H9 (cell line): ENCODE measurements around the gene HNRNPU. TPM values are rescaled to one million over a fixed set of nuclear protein-coding genes. Genes with fewer than 3 reads are reported as not detected.

Source experiments
- DNase-seq: peaks from one replicate; pipeline ENCODE4 v3.0.0-alpha.2; 2017
- H2AFZ ChIP-seq: one replicate; pipeline ENCODE4 v1.6.1; 2013; ENCODE audit warnings: mild to moderate bottlenecking, low read length, control low read depth, moderate library complexity
- H2AK5ac ChIP-seq: 2 replicates; pipeline ENCODE4 v1.6.1; 2013; ENCODE audit warnings: low read length, control low read depth, mixed read lengths; ENCODE audit not compliant: insufficient read length
- H2BK120ac ChIP-seq: one replicate; pipeline ENCODE4 v1.6.1; 2013; ENCODE audit warnings: low read depth, mild to moderate bottlenecking, low read length, control low read depth, inconsistent platforms; ENCODE audit not compliant: poor library complexity, severe bottlenecking
- H2BK12ac ChIP-seq: 2 replicates; pipeline ENCODE4 v1.6.1; 2013; ENCODE audit warnings: low read length, control low read depth, mixed read lengths, low read depth; ENCODE audit not compliant: insufficient read length
- H2BK15ac ChIP-seq: 2 replicates; pipeline ENCODE4 v1.6.1; 2013; ENCODE audit warnings: low read depth, low read length, control low read depth
- H2BK20ac ChIP-seq: one replicate; pipeline ENCODE4 v1.6.1; 2013; ENCODE audit warnings: low read depth, mild to moderate bottlenecking, low read length, control low read depth, inconsistent platforms; ENCODE audit not compliant: poor library complexity, severe bottlenecking
- H2BK5ac ChIP-seq: 2 replicates; pipeline ENCODE4 v1.6.1; 2013; ENCODE audit warnings: low read length, control low read depth, mixed read lengths; ENCODE audit not compliant: insufficient read length
- H3K14ac ChIP-seq: 2 replicates; pipeline ENCODE4 v1.6.1; 2013; ENCODE audit warnings: low read length, control low read depth; ENCODE audit not compliant: insufficient read depth
- H3K18ac ChIP-seq: 2 replicates; pipeline ENCODE4 v1.6.1; 2013; ENCODE audit warnings: low read depth, mild to moderate bottlenecking, mixed read lengths, low read length, control low read depth; ENCODE audit not compliant: insufficient read length
- H3K23ac ChIP-seq: 2 replicates; pipeline ENCODE4 v1.6.1; 2013; ENCODE audit warnings: low read length, control low read depth, mixed read lengths, low read depth; ENCODE audit not compliant: insufficient read length
- H3K23me2 ChIP-seq: 2 replicates; pipeline ENCODE4 v1.6.1; 2013; ENCODE audit warnings: low read depth, mild to moderate bottlenecking, mixed read lengths, low read length, control low read depth; ENCODE audit not compliant: insufficient read length, poor library complexity, severe bottlenecking
- H3K27ac ChIP-seq: 2 replicates; pipeline ENCODE4 v1.5.1; 2013; ENCODE audit warnings: low read length, control low read depth, mixed read lengths, low read depth; ENCODE audit not compliant: insufficient read length
- H3K27me3 ChIP-seq: 2 replicates; pipeline ENCODE4 v1.6.1; 2013; ENCODE audit warnings: low read length, control low read depth, inconsistent platforms; ENCODE audit not compliant: insufficient read depth
- H3K4ac ChIP-seq: 2 replicates; pipeline ENCODE4 v1.6.1; 2013; ENCODE audit warnings: low read depth, mild to moderate bottlenecking, control low read depth, inconsistent platforms, low read length, moderate library complexity
- H3K4me1 ChIP-seq: 2 replicates; pipeline ENCODE4 v1.6.1; 2013; ENCODE audit warnings: low read length, control low read depth, inconsistent platforms; ENCODE audit not compliant: insufficient read depth
- H3K4me2 ChIP-seq: 2 replicates; pipeline ENCODE4 v1.6.1; 2013; ENCODE audit warnings: low read length, control low read depth, mixed read lengths; ENCODE audit not compliant: insufficient read length, insufficient read depth
- H3K56ac ChIP-seq: 2 replicates; pipeline ENCODE4 v1.6.1; 2013; ENCODE audit warnings: low read depth, mild to moderate bottlenecking, mixed read lengths, low read length, control low read depth; ENCODE audit not compliant: insufficient read length
- H3K79me1 ChIP-seq: 2 replicates; pipeline ENCODE4 v1.6.1; 2013; ENCODE audit warnings: low read depth, mild to moderate bottlenecking, moderate library complexity, low read length, control low read depth, inconsistent platforms; ENCODE audit not compliant: insufficient read depth, poor library complexity, severe bottlenecking
- H3K79me2 ChIP-seq: 2 replicates; pipeline ENCODE4 v1.6.1; 2013; ENCODE audit warnings: low read length, control low read depth, inconsistent platforms; ENCODE audit not compliant: insufficient read depth
- H3K9ac ChIP-seq: 2 replicates; pipeline ENCODE4 v1.6.1; 2013; ENCODE audit warnings: low read length, control low read depth, mixed read lengths; ENCODE audit not compliant: insufficient read length; ENCODE audit errors: extremely low read depth
- H3K9me3 ChIP-seq: one replicate; pipeline ENCODE4 v1.6.1; 2013; ENCODE audit warnings: low read depth, low read length, inconsistent platforms; ENCODE audit not compliant: control insufficient read depth
- H3T11ph ChIP-seq: one replicate; pipeline ENCODE4 v1.6.1; 2013; ENCODE audit warnings: mild to moderate bottlenecking, low read length, control low read depth, inconsistent platforms
- H4K20me1 ChIP-seq: one replicate; pipeline ENCODE4 v1.6.1; 2013; ENCODE audit not compliant: control insufficient read depth, insufficient read length, insufficient read depth
- H4K5ac ChIP-seq: 2 replicates; pipeline ENCODE4 v1.6.1; 2013; ENCODE audit warnings: low read depth, mild to moderate bottlenecking, mixed read lengths, low read length, control low read depth; ENCODE audit not compliant: insufficient read length
- H4K8ac ChIP-seq: replicated peaks from 2 replicates; pipeline ENCODE4 v1.6.1; 2013; ENCODE audit warnings: low read length, control low read depth, mixed read lengths, low read depth; ENCODE audit not compliant: insufficient read length
- H4K91ac ChIP-seq: 2 replicates; pipeline ENCODE4 v1.6.1; 2013; ENCODE audit warnings: low read depth, mild to moderate bottlenecking, moderate library complexity, mixed read lengths, low read length, control low read depth; ENCODE audit not compliant: insufficient read length
- H3K27ac Mint-ChIP-seq, 3 experiments: 2 replicates in 2 of 3; 3 replicates in 1 of 3; pipeline ENCODE4 v1.8.0; 2020 to 2021; ENCODE audit warnings: mixed read lengths in 3 of 3, mild to moderate bottlenecking in 1 of 3, moderate library complexity in 1 of 3
- H3K27me3 Mint-ChIP-seq: 2 replicates; pipeline ENCODE4 v1.8.0; 2021; ENCODE audit warnings: low read depth, mild to moderate bottlenecking, moderate library complexity, mixed read lengths
- H3K36me3 Mint-ChIP-seq, 3 experiments: 2 replicates in 2 of 3; 3 replicates in 1 of 3; pipeline ENCODE4 v1.8.0; 2020 to 2021; ENCODE audit warnings: low read depth in 3 of 3, mixed read lengths in 3 of 3; ENCODE audit not compliant: insufficient read depth in 1 of 3
- H3K4me1 Mint-ChIP-seq, 2 experiments: 2 replicates each; pipeline ENCODE4 v1.8.0; 2020; ENCODE audit warnings: mixed read lengths in 2 of 2
- H3K4me3 Mint-ChIP-seq, 2 experiments: 2 replicates in 1 of 2; 3 replicates in 1 of 2; pipeline ENCODE4 v1.8.0; 2020 to 2021; ENCODE audit warnings: mild to moderate bottlenecking in 2 of 2, mixed read lengths in 2 of 2, moderate library complexity in 1 of 2
- H3K9me3 Mint-ChIP-seq, 2 experiments: 2 replicates in 1 of 2; 3 replicates in 1 of 2; pipeline ENCODE4 v1.8.0; 2020; ENCODE audit warnings: mild to moderate bottlenecking in 2 of 2, mixed read lengths in 2 of 2, moderate library complexity in 1 of 2
- CTCF ChIP-seq: fragments of 200-600 bp; sonication (generic); conservative IDR thresholded peaks from 3 replicates; pipeline ENCODE4 v1.8.0; 2021; ENCODE audit warnings: antibody characterized with exemption, mild to moderate bottlenecking
- WGBS: extraction: QIAGEN DNeasy Blood & Tissue Kit; methylation state at CpG from one replicate; pipeline ENCODE4 v1.1.7; 2013; ENCODE audit warnings: missing lambda C conversion rate, low lambda C conversion rate, mixed read lengths; ENCODE audit not compliant: insufficient read length; ENCODE audit errors: extremely low coverage; 5-methylcytosine and 5-hydroxymethylcytosine counted together
- total RNA-seq: library from RNA; stranded (reverse); gene quantifications from 2 replicates; pipeline ENCODE4 v1.2.1, GENCODE V29; 2021

The HNRNPU gene
- total RNA-seq, 1 experiment from 2014 or later: 657 TPM

DNA sequence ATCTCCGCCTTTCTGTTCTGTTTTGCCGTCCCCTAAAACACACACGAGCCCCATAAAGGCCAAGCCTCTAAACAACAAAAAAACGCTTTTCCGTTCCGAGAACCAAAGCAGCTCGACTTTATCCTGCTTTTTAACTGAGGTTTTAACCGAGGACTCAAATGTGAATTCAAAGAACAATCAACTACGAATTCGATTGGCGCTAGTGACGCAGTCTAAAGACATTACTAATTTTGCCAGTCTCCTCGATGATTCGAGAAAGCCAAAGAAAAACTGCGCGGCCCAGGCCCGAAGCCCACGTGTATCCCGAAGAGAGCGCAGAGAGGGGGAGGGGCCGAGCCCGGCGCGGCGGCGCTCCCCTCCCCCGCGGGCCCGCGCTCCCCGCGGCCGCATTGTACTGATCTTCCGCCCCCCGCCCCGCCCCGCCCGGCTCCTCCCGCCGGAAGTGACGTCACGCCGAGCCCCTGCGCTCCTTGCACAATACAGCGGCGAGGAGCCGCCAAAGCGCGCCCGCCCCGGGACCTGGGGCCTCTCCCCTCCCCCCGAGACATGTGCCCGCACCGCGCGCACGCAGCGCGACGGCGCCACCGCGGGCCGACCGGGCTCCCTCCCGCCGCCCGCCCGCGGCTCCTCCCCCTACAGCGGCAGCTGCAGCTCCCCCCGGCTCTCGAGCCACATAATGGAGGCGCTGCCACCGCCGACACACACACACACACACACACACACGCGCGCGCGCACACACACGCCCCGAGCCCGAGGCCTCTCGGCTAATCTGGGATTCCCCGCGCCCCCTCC lies 1.4 kb downstream of the HNRNPU start:
- Histone ChIP-seq H3K14ac (peak overlapping the region; percentile 99; the same call in 1 of the 2 replicates), H2BK12ac (no peak overlapping the region), H2BK20ac (no peak overlapping the region), H4K5ac (peak overlapping the region; percentile 1), H2BK15ac (no peak overlapping the region; the same call in 1 of the 2 replicates), H3K79me2 (peaks cover 41% of the 10 kb centered on the region), H3K9me3 (no peaks in the 10 kb centered on the region), H3K56ac (no peak overlapping the region), H2AFZ (no peak overlapping the region), H3K27ac (peak overlapping the region; percentile 94), H3K79me1 (peaks cover 3% of the 10 kb centered on the region), H3K4me2 (peak overlapping the region; percentile 98), H3K23ac (peak overlapping the region; percentile 2), H2AK5ac (no peak overlapping the region), H3K27me3 (no peaks in the 10 kb centered on the region), H2BK120ac (no peak overlapping the region), H4K20me1 (no peaks in the 10 kb centered on the region), H3K4ac (no peak overlapping the region), H3K4me1 (no peaks in the 10 kb centered on the region), H3K18ac (peak overlapping the region; percentile 51), H3T11ph (peak overlapping the region; percentile 1), H3K9ac (peak overlapping the region; percentile 99), H2BK5ac (no peak overlapping the region), H3K23me2 (peaks cover 14% of the 10 kb centered on the region), H4K91ac (no peak overlapping the region), H4K8ac (no peak overlapping the region)
- H3K36me3 Mint-ChIP-seq: peaks cover 50 to 55% (median 55%) of the 10 kb centered on the region in 3 experiments
- peaks cover 27 to 41% of the 10 kb centered on the region in 2 experiments for H3K4me1 Mint-ChIP-seq
- peak; percentile 95 for DNase-seq
- peak overlapping the region; percentile 92 to 96 for H3K4me3 Mint-ChIP-seq
- H3K27me3 Mint-ChIP-seq: peaks cover 2% of the 10 kb centered on the region; the same call in 1 of the 2 replicates
- WGBS: no CpG with 5 or more reads among the region's 87 CpGs
- peak overlapping the region; percentile 94 to 97 (median 97) for H3K27ac Mint-ChIP-seq
- peaks cover 0 to 4% of the 10 kb centered on the region in 2 experiments; a peak in 2 of 5 replicates for H3K9me3 Mint-ChIP-seq
- TF ChIP-seq CTCF: no peak
